Liver (tissue), 3 donors: Measurements from ENCODE around the gene TUBB6.

Source experiments
- CTCF ChIP-seq: fragments of 150-350 bp; IDR thresholded peaks from 2 replicates; pipeline ENCODE4 v1.5.1; 2017; ENCODE audit warnings: improper control_type of control experiment, low read depth, low read length; ENCODE audit not compliant: missing input control
- HNF4A ChIP-seq, 2 donors: conservative IDR thresholded peaks; 2 replicates each; pipeline ENCODE4 v1.6.1; 2016; ENCODE audit warnings: antibody characterized with exemption in 2 of 2, mild to moderate bottlenecking in 2 of 2
- REST ChIP-seq: IDR thresholded peaks from 2 replicates; pipeline ENCODE4 v1.6.1; 2016; ENCODE audit warnings: antibody characterized with exemption, mild to moderate bottlenecking
- donor health status: healthy.
- donor health status: healthy.

GRCh38 chr18:12317664-12318333 is 9.8 kb downstream of the TUBB6 start:
- TF ChIP-seq CTCF (no peak), REST (no peak), HNF4A (conservative IDR thresholded peaks at IDR 0.05) (no peak)
